HEK293T (cell line): ENCODE data around the gene HSD17B8.

Source experiments
- FOXK2 ChIP-seq: fragments of 450-650 bp; IDR thresholded peaks from 2 replicates; pipeline ENCODE4 v1.6.1; 2016; ENCODE audit warnings: mild to moderate bottlenecking
- FOXM1 ChIP-seq: fragments of 450-650 bp; IDR thresholded peaks from 2 replicates; pipeline ENCODE4 v1.6.1; 2017; ENCODE audit warnings: mild to moderate bottlenecking, borderline replicate concordance
- HDGF ChIP-seq: fragments of 450-650 bp; IDR thresholded peaks from 2 replicates; pipeline ENCODE4 v1.6.1; 2017; ENCODE audit warnings: antibody characterized with exemption, borderline replicate concordance
- NFRKB ChIP-seq: fragments of 450-650 bp; IDR thresholded peaks from 2 replicates; pipeline ENCODE4 v1.6.1; 2016; ENCODE audit warnings: mild to moderate bottlenecking, moderate library complexity
- SUZ12 ChIP-seq: fragments of 450-650 bp; IDR thresholded peaks from 2 replicates; pipeline ENCODE4 v1.6.1; 2016; ENCODE audit warnings: mild to moderate bottlenecking
- TARDBP ChIP-seq: fragments of 450-650 bp; IDR thresholded peaks from 2 replicates; pipeline ENCODE4 v1.6.1; 2016

DNA sequence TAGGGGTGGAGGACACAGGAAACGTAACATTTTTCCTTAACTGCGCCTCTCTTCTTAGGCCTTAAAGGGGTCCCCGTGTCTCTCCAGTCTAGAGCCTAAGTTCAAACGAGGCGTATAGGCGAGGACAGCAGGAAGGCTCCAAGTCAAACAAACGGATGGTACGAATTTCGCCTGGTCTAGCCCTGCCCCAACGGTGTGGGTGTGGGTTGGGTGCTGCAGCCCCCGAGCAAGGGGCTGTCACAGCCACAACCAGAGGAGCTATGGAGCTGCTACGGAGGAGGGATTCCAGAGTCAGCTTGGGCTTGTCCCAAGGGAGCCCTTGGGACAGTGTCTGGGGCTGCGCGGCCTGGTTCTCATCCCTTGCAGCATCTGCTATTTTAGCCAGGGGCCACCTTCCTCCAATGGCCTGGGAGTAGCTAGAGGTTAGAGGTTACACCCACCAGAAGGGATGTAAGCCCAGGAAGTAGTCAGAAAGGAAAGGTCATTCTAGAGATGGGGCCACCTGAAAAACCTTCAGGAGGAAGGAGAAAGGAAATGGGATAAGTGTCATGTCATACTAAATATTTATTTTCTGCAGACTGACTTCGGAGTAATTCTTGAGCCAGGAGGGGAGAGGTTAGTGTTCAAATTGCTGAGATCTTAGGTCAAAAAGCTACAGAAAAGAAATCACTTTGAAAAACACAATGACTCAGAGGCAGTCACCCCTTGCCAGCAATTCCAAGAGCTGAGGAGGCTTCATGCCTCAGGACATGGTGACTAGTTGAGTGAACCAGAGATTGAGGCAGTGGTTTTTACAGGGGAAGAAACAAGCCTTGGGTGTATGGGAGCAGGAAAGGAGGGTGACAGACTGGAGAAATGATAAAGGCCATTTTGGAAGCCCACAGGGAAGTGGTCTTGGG is 45.5 kb downstream of the HSD17B8 start:
- TF ChIP-seq FOXK2 (no peak), TARDBP (no peak), SUZ12 (no peak), FOXM1 (no peak), NFRKB (no peak), HDGF (no peak; the same call in 1 of the 2 replicates)
